Endothelial cell of umbilical vein (primary cell): ENCODE data around the gene NRXN3. TPM values are rescaled to one million over a fixed set of nuclear protein-coding genes. Genes with fewer than 3 reads are reported as not detected.

Experiments
- BruUV-seq: library from RNA; stranded (reverse); fragments of 400-500 nt; replicated peaks from 2 replicates; lab custom pipeline; 2021; lab: Mats Ljungman, UMichigan
- CTCF ChIA-PET: fragments of 300-600, 350-600 bp; sonication (Branson Sonifier 250); formaldehyde crosslinking; loops from one replicate; lab custom pipeline; 2021; ENCODE audit warnings: antibody characterized with exemption, inconsistent platforms; lab: Charles Lee
- POLR2A ChIA-PET: fragments of 300-600, 350-600 bp; sonication (Branson Sonifier 250); formaldehyde crosslinking; loops from one replicate; lab custom pipeline; 2021; ENCODE audit warnings: antibody characterized with exemption, inconsistent platforms; lab: Charles Lee
- DNase-seq: peaks from one replicate; pipeline ENCODE4 v3.0.0-alpha.2; 2011; ENCODE audit warnings: low read depth, low spot score
- FAIRE-seq: peaks from 2 replicates; lab custom pipeline; 2011; peaks lifted over from hg19 to GRCh38; lab: Jason Lieb, UNC
- H2AFZ ChIP-seq: 2 replicates; pipeline ENCODE4 v1.6.0; 2012; ENCODE audit warnings: low read depth, low read length, control low read depth, inconsistent platforms
- H3K27ac ChIP-seq: 2 replicates; pipeline ENCODE4 v1.5.1; 2011; ENCODE audit warnings: low read depth, mild to moderate bottlenecking, control low read depth, low read length, moderate library complexity; ENCODE audit not compliant: insufficient read depth
- H3K27me3 ChIP-seq, 2 experiments: 2 replicates each; pipeline versions ENCODE4 v1.6.0 to v1.6.1; 2011; ENCODE audit warnings: low read length in 2 of 2, mixed read lengths in 1 of 2; ENCODE audit not compliant: control insufficient read depth in 2 of 2, insufficient read depth in 2 of 2
- H3K36me3 ChIP-seq, 2 experiments: 2 replicates in 1 of 2; 3 replicates in 1 of 2; pipeline ENCODE4 v1.5.1; 2011; ENCODE audit warnings: low read length in 2 of 2, mild to moderate bottlenecking in 1 of 2, moderate library complexity in 1 of 2; ENCODE audit not compliant: control insufficient read depth in 2 of 2, insufficient read depth in 2 of 2; ENCODE audit errors: extremely low read depth in 1 of 2
- H3K4me1 ChIP-seq: 3 replicates; pipeline ENCODE4 v1.5.1; 2011; ENCODE audit warnings: mild to moderate bottlenecking, low read length; ENCODE audit not compliant: control insufficient read depth, insufficient read depth; ENCODE audit errors: extremely low read depth
- H3K4me2 ChIP-seq: 2 replicates; pipeline ENCODE4 v1.6.1; 2011; ENCODE audit warnings: low read length, control low read depth, mixed read lengths; ENCODE audit not compliant: insufficient read depth
- H3K4me3 ChIP-seq, 3 experiments: fragments of 200-600 bp in 1 of 3; sonication (generic), shearing (Covaris generic) in 1 of 3; replicated peaks in 1 of 3; 2 replicates each; pipeline ENCODE4 v1.5.1; 2011 to 2016; ENCODE audit warnings: control low read depth in 3 of 3, low read length in 3 of 3, mild to moderate bottlenecking in 2 of 3, inconsistent platforms in 1 of 3, low read depth in 1 of 3, moderate library complexity in 1 of 3; ENCODE audit not compliant: insufficient read depth in 1 of 3
- H3K79me2 ChIP-seq: 2 replicates; pipeline ENCODE4 v1.6.0; 2012; ENCODE audit warnings: low read length, inconsistent platforms; ENCODE audit not compliant: control insufficient read depth, insufficient read depth
- H3K9ac ChIP-seq: replicated peaks from 2 replicates; pipeline ENCODE3; 2011; ENCODE audit warnings: low read length, control low read depth; ENCODE audit not compliant: insufficient read depth; ENCODE audit errors: extremely low read depth
- H3K9me1 ChIP-seq: replicated peaks from 3 replicates; pipeline ENCODE4 v1.6.0; 2011; ENCODE audit warnings: mild to moderate bottlenecking, low read length; ENCODE audit not compliant: control insufficient read depth, insufficient read depth; ENCODE audit errors: extremely low read depth
- H3K9me3 ChIP-seq: replicated peaks from 2 replicates; pipeline ENCODE4 v1.5.1; 2012; ENCODE audit warnings: low read length, inconsistent platforms; ENCODE audit not compliant: control insufficient read depth, insufficient read depth
- H4K20me1 ChIP-seq: replicated peaks from 2 replicates; pipeline ENCODE3; 2011; ENCODE audit warnings: mild to moderate bottlenecking, low read length; ENCODE audit not compliant: control insufficient read depth, insufficient read depth; ENCODE audit errors: extremely low read depth
- EZH2 ChIP-seq: IDR thresholded peaks from 2 replicates; pipeline ENCODE4 v1.6.1; 2012; ENCODE audit warnings: borderline replicate concordance, low read depth, mild to moderate bottlenecking, moderate library complexity, low read length, inconsistent platforms; ENCODE audit not compliant: severe bottlenecking
- FOS ChIP-seq: IDR thresholded peaks from 2 replicates; pipeline ENCODE4 v1.6.1; 2011; ENCODE audit warnings: mild to moderate bottlenecking, low read length, moderate library complexity, borderline replicate concordance; ENCODE audit not compliant: insufficient read depth
- GATA2 ChIP-seq: IDR thresholded peaks from 2 replicates; pipeline ENCODE4 v1.7.0; 2011; ENCODE audit warnings: low read depth, mild to moderate bottlenecking, moderate library complexity, mixed read lengths, low read length; ENCODE audit not compliant: insufficient read length, insufficient read depth
- JUN ChIP-seq: IDR thresholded peaks from 2 replicates; pipeline ENCODE4 v1.6.1; 2011; ENCODE audit warnings: borderline replicate concordance, low read depth; ENCODE audit not compliant: insufficient read length, insufficient read depth
- MAX ChIP-seq: IDR thresholded peaks from 2 replicates; pipeline ENCODE4 v1.6.1; 2011; ENCODE audit not compliant: insufficient read depth, insufficient read length
- MYC ChIP-seq: IDR thresholded peaks from one replicate; pipeline ENCODE4 v1.6.1; 2011; ENCODE audit warnings: mild to moderate bottlenecking, low read depth, low read length
- POLR2A ChIP-seq: IDR thresholded peaks from 2 replicates; pipeline ENCODE4 v1.6.1; 2012; ENCODE audit warnings: low read depth, mild to moderate bottlenecking, control low read depth, low read length
- POLR2AphosphoS5 ChIP-seq: IDR thresholded peaks from 2 replicates; pipeline ENCODE4 v1.6.1; 2012; ENCODE audit warnings: low read depth, mild to moderate bottlenecking, control low read depth, low read length, moderate library complexity; ENCODE audit not compliant: insufficient read depth
- dilution Hi-C: fragments of 300-500 bp; cut with MboI; formaldehyde crosslinking; loops from one replicate; pipeline ENCODE4 v1.15.0; 2019; ENCODE audit warnings: low sequenced_read_pairs; ENCODE audit not compliant: extremely low pct_ligation_motif_present
- intact Hi-C: fragments of 100-400 bp; cut with micrococcal nuclease; formaldehyde crosslinking; loops from one replicate; pipeline ENCODE4 v1.10.0; 2022
- polyA plus RNA-seq, 4 experiments: library from polyadenylated mRNA; depleted of rRNA in 3 of 4; stranded (reverse) in 3 of 4; unstranded in 1 of 4; fragments of >200 nt; gene quantifications; 2 replicates each; pipeline versions ENCODE4 v1.2.1 to v1.2.3, GENCODE V29; 2011 to 2012; ENCODE audit warnings: missing spikeins in 1 of 4
- total RNA-seq: library from RNA; stranded (reverse); gene quantifications from 2 replicates; pipeline ENCODE4 v1.2.3, GENCODE V29; 2021
- TF ChIP-seq, protein P1 (sequence below), 2 donors: IDR thresholded peaks; 1 replicate in 1 of 2; 2 replicates in 1 of 2; pipeline ENCODE4 v1.5.1; 2011; ENCODE audit warnings: low read length in 2 of 2, mild to moderate bottlenecking in 2 of 2, moderate library complexity in 2 of 2, control low read depth in 1 of 2, inconsistent platforms in 1 of 2, low read depth in 1 of 2; ENCODE audit not compliant: insufficient read depth in 1 of 2; ENCODE audit errors: extremely low read depth in 1 of 2

Gene NRXN3
- total and polyA plus RNA-seq, 2 donors (not counting 3 experiments of a cell fraction or from before 2014, with no cell fraction given): 0.72 to 4.2 TPM

- CTCF ChIA-PET: no interaction called here
- no peak for TF ChIP-seq FOS
- no peak for TF ChIP-seq POLR2AphosphoS5
- no peak for TF ChIP-seq POLR2A
- TF ChIP-seq, protein P1, sequence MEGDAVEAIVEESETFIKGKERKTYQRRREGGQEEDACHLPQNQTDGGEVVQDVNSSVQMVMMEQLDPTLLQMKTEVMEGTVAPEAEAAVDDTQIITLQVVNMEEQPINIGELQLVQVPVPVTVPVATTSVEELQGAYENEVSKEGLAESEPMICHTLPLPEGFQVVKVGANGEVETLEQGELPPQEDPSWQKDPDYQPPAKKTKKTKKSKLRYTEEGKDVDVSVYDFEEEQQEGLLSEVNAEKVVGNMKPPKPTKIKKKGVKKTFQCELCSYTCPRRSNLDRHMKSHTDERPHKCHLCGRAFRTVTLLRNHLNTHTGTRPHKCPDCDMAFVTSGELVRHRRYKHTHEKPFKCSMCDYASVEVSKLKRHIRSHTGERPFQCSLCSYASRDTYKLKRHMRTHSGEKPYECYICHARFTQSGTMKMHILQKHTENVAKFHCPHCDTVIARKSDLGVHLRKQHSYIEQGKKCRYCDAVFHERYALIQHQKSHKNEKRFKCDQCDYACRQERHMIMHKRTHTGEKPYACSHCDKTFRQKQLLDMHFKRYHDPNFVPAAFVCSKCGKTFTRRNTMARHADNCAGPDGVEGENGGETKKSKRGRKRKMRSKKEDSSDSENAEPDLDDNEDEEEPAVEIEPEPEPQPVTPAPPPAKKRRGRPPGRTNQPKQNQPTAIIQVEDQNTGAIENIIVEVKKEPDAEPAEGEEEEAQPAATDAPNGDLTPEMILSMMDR (IDR thresholded peaks at IDR 0.05; ENCODE audit: extremely low read depth in 1 of 2, insufficient read depth in 1 of 2, low read depth in 1 of 2, low read length in 2 of 2): no peak
- no peak for TF ChIP-seq GATA2
- TF ChIP-seq JUN: no peak
- no peak for TF ChIP-seq MYC
- TF ChIP-seq EZH2: no peak
- TF ChIP-seq MAX: no peak
- intact Hi-C loops (no loop called here), dilution Hi-C loops (no loop called here)
- no peak overlapping the region for H2AFZ ChIP-seq
- H3K9ac ChIP-seq: no peak overlapping the region
- no peak overlapping the region for H3K4me3 ChIP-seq
- H4K20me1 ChIP-seq: no peaks in the 10 kb centered on the region
- POLR2A ChIA-PET: no interaction called here
- H3K4me1 ChIP-seq: no peaks in the 10 kb centered on the region
- H3K9me3 ChIP-seq: no peaks in the 10 kb centered on the region
- FAIRE-seq (no peak), DNase-seq (no peak)
- no peaks in the 10 kb centered on the region for H3K79me2 ChIP-seq
- H3K27me3 ChIP-seq: no peaks in the 10 kb centered on the region
- no peak overlapping the region for H3K4me2 ChIP-seq
- no TSS peak for BruUV-seq
- H3K9me1 ChIP-seq: no peaks in the 10 kb centered on the region
- H3K27ac ChIP-seq: no peak overlapping the region
- no peaks in the 10 kb centered on the region for H3K36me3 ChIP-seq
These were observed 26.6 kb upstream of the NRXN3 start for GRCh38 chr14:78143489-78144145.
